ENCODE measurements around the gene REV3L. TPM values are rescaled to one million over a fixed set of nuclear protein-coding genes. Genes with fewer than 3 reads are reported as not detected.

Gene REV3L, protein sequence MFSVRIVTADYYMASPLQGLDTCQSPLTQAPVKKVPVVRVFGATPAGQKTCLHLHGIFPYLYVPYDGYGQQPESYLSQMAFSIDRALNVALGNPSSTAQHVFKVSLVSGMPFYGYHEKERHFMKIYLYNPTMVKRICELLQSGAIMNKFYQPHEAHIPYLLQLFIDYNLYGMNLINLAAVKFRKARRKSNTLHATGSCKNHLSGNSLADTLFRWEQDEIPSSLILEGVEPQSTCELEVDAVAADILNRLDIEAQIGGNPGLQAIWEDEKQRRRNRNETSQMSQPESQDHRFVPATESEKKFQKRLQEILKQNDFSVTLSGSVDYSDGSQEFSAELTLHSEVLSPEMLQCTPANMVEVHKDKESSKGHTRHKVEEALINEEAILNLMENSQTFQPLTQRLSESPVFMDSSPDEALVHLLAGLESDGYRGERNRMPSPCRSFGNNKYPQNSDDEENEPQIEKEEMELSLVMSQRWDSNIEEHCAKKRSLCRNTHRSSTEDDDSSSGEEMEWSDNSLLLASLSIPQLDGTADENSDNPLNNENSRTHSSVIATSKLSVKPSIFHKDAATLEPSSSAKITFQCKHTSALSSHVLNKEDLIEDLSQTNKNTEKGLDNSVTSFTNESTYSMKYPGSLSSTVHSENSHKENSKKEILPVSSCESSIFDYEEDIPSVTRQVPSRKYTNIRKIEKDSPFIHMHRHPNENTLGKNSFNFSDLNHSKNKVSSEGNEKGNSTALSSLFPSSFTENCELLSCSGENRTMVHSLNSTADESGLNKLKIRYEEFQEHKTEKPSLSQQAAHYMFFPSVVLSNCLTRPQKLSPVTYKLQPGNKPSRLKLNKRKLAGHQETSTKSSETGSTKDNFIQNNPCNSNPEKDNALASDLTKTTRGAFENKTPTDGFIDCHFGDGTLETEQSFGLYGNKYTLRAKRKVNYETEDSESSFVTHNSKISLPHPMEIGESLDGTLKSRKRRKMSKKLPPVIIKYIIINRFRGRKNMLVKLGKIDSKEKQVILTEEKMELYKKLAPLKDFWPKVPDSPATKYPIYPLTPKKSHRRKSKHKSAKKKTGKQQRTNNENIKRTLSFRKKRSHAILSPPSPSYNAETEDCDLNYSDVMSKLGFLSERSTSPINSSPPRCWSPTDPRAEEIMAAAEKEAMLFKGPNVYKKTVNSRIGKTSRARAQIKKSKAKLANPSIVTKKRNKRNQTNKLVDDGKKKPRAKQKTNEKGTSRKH (N-terminal part only)
- total RNA-seq (2021) (5.0 to 5.7 TPM (median 5.2 TPM) in 3 replicates), Bru-seq, nascent RNA (percentile 65 among the genes with signal in this experiment)
- long read RNA-seq, experiment 1, partial matches to known transcripts: 7 of 16 reads
- long read RNA-seq, experiment 1, other reads (novel, unspliced or antisense): 9 of 16 reads
- long read RNA-seq, experiment 2, partial matches to known transcripts: 6 of 11 reads
- long read RNA-seq, experiment 2, other reads (novel, unspliced or antisense): 5 of 11 reads
- long read RNA-seq, experiment 3: 0 reads

GRCh38 chr6:111482959-111483735 is at the start of gene REV3L:
TSS of gene REV3L (minus strand) at chr6:111483218. CDS start at chr6:111482888, 330 bp downstream.
- Mint-ChIP-seq H3K27ac (peak within 1 kb of the TSS; percentile 99), H3K9me3 (peaks cover 8% of the 10 kb centered on the region), H3K36me3 (peaks cover 17% of the 10 kb centered on the region), H3K4me3 (peak within 1 kb of the TSS; percentile 88), H3K27me3 (ENCODE audit: low read depth) (peaks cover 40% of the 10 kb centered on the region), H3K4me1 (peaks cover 41% of the 10 kb centered on the region)
- CTCF ChIA-PET: interaction anchor here (0.6 to 1.6 kb wide), 10 partner anchors 11 to 711 kb away, joined by 3 to 9 read pairs (median 4); a partner anchor contains a TSS
- POLR2A ChIA-PET: interaction anchor here (0.5 to 1.6 kb wide), 6 partner anchors 72 to 755 kb away, joined by 3 to 7 read pairs (median 5); partner anchors contain the start of gene TRAF3IP2
- peak; percentile 61 for ATAC-seq
- DNase-seq (ENCODE audit: low spot score): peak; percentile 86
- no peak for TF ChIP-seq JAZF1 (CRISPR knock-in tag; IDR thresholded peaks at IDR 0.05)
- no peak for TF ChIP-seq NR3C1 (CRISPR knock-in tag; conservative IDR thresholded peaks at IDR 0.05; ENCODE audit: low read depth)
- no peak for TF ChIP-seq FOXP1 (CRISPR knock-in tag; IDR thresholded peaks at IDR 0.05; ENCODE audit: borderline replicate concordance)
- TF ChIP-seq, protein P1, sequence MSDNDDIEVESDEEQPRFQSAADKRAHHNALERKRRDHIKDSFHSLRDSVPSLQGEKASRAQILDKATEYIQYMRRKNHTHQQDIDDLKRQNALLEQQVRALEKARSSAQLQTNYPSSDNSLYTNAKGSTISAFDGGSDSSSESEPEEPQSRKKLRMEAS (CRISPR knock-in tag; IDR thresholded peaks at IDR 0.05): peak; percentile 17; the same call in 1 of the 2 replicates
- no peak for TF ChIP-seq PRDM15 (CRISPR knock-in tag; IDR thresholded peaks at IDR 0.05)
- peak; percentile 38; the same call in 1 of the 2 replicates for TF ChIP-seq ESRRA (CRISPR knock-in tag; IDR thresholded peaks at IDR 0.05; ENCODE audit: borderline replicate concordance)
- TF ChIP-seq CBFB (CRISPR knock-in tag; IDR thresholded peaks at IDR 0.05; ENCODE audit: low read depth): 0 out of 2 replicates have a peak, but pooled peaks have one; percentile 22
- TF ChIP-seq, protein P2, sequence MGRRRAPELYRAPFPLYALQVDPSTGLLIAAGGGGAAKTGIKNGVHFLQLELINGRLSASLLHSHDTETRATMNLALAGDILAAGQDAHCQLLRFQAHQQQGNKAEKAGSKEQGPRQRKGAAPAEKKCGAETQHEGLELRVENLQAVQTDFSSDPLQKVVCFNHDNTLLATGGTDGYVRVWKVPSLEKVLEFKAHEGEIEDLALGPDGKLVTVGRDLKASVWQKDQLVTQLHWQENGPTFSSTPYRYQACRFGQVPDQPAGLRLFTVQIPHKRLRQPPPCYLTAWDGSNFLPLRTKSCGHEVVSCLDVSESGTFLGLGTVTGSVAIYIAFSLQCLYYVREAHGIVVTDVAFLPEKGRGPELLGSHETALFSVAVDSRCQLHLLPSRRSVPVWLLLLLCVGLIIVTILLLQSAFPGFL (CRISPR knock-in tag; IDR thresholded peaks at IDR 0.05; ENCODE audit: borderline replicate concordance): no peak
- no peak for TF ChIP-seq E2F4 (CRISPR knock-in tag; IDR thresholded peaks at IDR 0.05; ENCODE audit: borderline replicate concordance, low read depth)
- no peak for TF ChIP-seq PRRX2 (CRISPR knock-in tag; IDR thresholded peaks at IDR 0.05)
- TF ChIP-seq NR2C2 (CRISPR knock-in tag; IDR thresholded peaks at IDR 0.05): no peak
- no peak for TF ChIP-seq GTF2I (CRISPR knock-in tag; conservative IDR thresholded peaks at IDR 0.05)
- TF ChIP-seq ZNF317 (CRISPR knock-in tag; IDR thresholded peaks at IDR 0.05; ENCODE audit: borderline replicate concordance, low read depth): no peak
- TF ChIP-seq, protein P3, sequence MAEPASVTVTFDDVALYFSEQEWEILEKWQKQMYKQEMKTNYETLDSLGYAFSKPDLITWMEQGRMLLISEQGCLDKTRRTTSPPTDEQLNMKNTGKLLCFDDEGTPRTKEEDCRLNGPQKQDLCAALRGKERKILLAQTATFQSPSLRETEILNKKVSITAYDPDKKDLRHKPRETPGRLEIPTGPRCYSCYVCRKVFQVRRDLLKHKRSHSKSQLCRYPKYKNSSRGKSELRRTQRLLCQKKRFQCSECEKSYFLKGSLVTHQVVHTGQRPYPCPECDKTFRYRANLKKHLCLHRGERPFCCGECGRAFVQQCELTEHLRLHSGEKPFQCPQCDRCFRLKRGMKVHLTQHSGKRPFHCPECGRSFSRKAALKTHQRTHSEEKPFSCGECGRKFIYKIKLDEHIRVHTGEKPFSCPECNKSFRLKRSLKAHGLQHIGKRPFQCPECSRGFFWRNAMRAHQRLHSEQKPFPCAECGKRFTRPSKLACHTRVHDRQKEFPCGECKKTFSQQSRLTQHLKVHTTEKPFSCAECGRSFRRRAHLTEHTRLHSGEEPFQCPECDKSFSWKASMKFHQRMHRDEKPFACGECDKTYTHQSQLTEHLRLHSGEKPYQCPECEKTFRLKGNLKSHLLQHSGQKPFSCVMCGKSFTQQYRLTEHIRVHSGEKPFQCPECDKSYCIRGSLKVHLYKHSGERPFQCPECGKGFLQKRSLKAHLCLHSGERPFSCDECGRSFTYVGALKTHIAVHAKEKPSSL (CRISPR knock-in tag; conservative IDR thresholded peaks at IDR 0.05): no peak
- no peak for TF ChIP-seq HMGA2 (CRISPR knock-in tag; IDR thresholded peaks at IDR 0.05)
- TF ChIP-seq ETV6 (CRISPR knock-in tag; IDR thresholded peaks at IDR 0.05): no peak
- 0 out of 2 replicates have a peak, but pooled peaks have one; percentile 22 for TF ChIP-seq NFATC4 (CRISPR knock-in tag; IDR thresholded peaks at IDR 0.05)
- no peak for TF ChIP-seq FOXJ3 (CRISPR knock-in tag; IDR thresholded peaks at IDR 0.05; ENCODE audit: borderline replicate concordance)
- TF ChIP-seq GRHL2 (CRISPR knock-in tag; IDR thresholded peaks at IDR 0.05; ENCODE audit: insufficient replicate concordance, severe bottlenecking): no peak
- TF ChIP-seq FOXK1 (CRISPR knock-in tag; IDR thresholded peaks at IDR 0.05): peak; percentile 71
- TF ChIP-seq GABPB1 (CRISPR knock-in tag; IDR thresholded peaks at IDR 0.05): peak; percentile 69
- no peak for TF ChIP-seq ZNF671 (CRISPR knock-in tag; IDR thresholded peaks at IDR 0.05)
- TF ChIP-seq ZNF396 (CRISPR knock-in tag; IDR thresholded peaks at IDR 0.05; ENCODE audit: borderline replicate concordance): no peak

Measured in WTC11 (cell line).